GM12864 (cell line): ENCODE data around the gene ZNF17.
A peak's percentile ranks its signal among the peaks of the same experiment; 100 is the strongest.

Experiments
- DNase-seq: peaks from one replicate; pipeline ENCODE4 v3.0.0-alpha.2; 2011; ENCODE audit warnings: low read depth
- H3K4me3 ChIP-seq: 2 replicates; pipeline ENCODE4 v1.5.1; 2011; ENCODE audit warnings: mild to moderate bottlenecking, low read depth, low read length, control low read depth
- TF ChIP-seq, protein P1 (sequence below): IDR thresholded peaks from 2 replicates; pipeline ENCODE4 v1.5.1; 2011; ENCODE audit warnings: low read depth, mild to moderate bottlenecking, moderate library complexity, low read length, control low read depth, inconsistent platforms; ENCODE audit errors: missing control alignments

Gene ZNF17

DNA sequence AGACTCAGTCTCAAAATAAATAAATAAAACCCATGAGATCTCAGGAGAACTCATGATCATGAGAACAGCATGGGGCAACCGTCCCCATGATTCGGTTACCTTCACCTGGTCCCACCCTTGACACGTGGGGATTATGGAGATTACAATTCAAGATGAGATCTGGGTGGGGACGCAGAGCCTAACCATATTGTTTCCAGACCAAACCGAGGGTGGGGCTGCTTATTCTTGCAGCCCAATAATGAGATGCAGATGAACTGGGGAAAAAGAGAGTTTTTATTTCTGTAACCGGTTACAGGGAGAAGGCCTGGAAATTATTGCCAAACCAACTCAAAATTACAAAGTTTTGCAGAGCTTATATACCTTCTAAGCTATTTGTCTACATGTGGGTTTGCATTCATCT, 34.8 kb upstream of the ZNF17 start:
- no peak for DNase-seq
- no peak overlapping the region for H3K4me3 ChIP-seq
- TF ChIP-seq, protein P1, sequence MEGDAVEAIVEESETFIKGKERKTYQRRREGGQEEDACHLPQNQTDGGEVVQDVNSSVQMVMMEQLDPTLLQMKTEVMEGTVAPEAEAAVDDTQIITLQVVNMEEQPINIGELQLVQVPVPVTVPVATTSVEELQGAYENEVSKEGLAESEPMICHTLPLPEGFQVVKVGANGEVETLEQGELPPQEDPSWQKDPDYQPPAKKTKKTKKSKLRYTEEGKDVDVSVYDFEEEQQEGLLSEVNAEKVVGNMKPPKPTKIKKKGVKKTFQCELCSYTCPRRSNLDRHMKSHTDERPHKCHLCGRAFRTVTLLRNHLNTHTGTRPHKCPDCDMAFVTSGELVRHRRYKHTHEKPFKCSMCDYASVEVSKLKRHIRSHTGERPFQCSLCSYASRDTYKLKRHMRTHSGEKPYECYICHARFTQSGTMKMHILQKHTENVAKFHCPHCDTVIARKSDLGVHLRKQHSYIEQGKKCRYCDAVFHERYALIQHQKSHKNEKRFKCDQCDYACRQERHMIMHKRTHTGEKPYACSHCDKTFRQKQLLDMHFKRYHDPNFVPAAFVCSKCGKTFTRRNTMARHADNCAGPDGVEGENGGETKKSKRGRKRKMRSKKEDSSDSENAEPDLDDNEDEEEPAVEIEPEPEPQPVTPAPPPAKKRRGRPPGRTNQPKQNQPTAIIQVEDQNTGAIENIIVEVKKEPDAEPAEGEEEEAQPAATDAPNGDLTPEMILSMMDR, result no peak

GRCh38 chr19:57377498-57378146, 33.3 kb upstream of the ZNF17 start:
- TF ChIP-seq, protein P1, result no peak
- DNase-seq, result no peak
- H3K4me3 ChIP-seq, result no peak overlapping the region

- no peak overlapping the region for H3K4me3 ChIP-seq
- DNase-seq, result no peak
- TF ChIP-seq, protein P1, result no peak
Observed at GRCh38 chr19:57380923-57381322, 30.0 kb upstream of the ZNF17 start.

DNA sequence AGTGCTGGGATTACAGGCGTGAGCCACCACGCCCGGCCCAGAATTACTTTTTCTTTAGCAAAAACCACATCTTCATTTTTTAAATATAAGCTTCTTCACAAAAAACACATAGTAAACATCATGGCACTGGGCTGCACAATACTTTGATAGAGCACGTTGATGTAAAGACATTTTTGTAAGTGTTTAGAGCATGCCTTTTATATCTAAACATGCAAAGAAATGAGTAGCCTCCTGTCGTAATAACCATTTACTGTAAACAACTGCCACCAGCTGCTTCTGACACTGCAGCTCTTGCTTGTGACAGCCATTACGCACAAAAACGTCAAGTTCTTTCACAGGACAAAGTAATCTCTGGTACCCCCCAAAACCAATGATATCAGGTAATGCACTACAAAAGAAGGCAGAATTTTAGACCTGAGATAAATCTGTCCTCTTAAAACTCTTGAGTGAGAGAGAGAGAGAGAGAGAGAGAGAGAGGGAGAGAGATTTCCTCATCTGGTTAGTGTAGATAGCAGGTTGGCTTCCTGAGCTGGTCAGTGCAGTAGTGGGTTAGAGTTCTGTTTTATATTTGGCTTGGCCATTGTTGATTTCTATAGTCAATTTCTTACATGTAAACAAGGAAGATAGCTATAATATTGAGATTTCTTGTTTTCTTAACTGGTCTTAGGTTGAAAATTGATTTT, 28.0 kb upstream of the ZNF17 start:
- H3K4me3 ChIP-seq, result no peak overlapping the region
- TF ChIP-seq, protein P1, result no peak
- no peak for DNase-seq

DNA sequence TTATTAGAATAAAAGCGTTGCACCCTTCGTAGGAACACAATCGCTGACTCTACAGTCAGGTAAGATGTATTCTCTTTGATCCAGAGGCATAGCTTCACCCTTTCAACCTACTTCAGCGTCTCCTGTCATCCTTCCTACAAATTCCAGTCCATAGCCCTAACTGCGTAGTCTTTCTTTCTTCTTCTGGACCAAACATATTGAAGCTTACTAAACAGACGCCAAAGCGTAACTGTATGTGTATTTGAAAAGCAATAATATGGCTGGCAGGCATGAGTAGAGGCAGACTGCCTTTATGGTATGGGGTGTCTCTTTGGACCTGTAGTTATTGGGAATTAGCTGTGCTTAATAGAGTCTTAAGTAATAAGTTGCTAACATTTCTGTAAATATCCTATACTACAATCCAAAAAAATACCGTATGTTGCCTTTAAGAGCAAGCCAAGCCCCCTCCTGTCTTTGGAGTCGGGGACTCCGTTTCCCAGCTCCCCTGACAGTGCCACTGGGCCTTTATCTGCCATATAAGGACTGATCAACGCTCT, 21.7 kb upstream of the ZNF17 start:
- H3K4me3 ChIP-seq, result peak overlapping the region; percentile 70
- no peak for DNase-seq
- TF ChIP-seq, protein P1, result no peak

GRCh38 chr19:57389730-57390598, 21.0 kb upstream of the ZNF17 start, which contains the start of gene ZNF548:
ZNF548 (plus strand) TSS chr19:57389854; CDS start chr19:57390100, 246 bp downstream.
- TF ChIP-seq, protein P1, result peak; percentile 21
- peak; percentile 96 for DNase-seq
- H3K4me3 ChIP-seq, result peak within 1 kb of the TSS; percentile 70
